SU-DHL-6 (cell line): ENCODE data around the gene SP140L.
A peak's percentile ranks its signal among the peaks of the same experiment; 100 is the strongest.
"Not testable (repeated sequence)": the region's sequence is repeated elsewhere in the genome, so short reads cannot be mapped to it uniquely, and the experiment has no call there.

ENCODE experiments used
- H2AFZ ChIP-seq: fragments of 200-600 bp; sonication (generic); 2 replicates; pipeline ENCODE4 v1.6.1; 2014; ENCODE audit warnings: low read depth, mild to moderate bottlenecking, moderate library complexity, mixed read lengths, antibody characterized with exemption, low read length; ENCODE audit not compliant: severe bottlenecking
- H3F3A ChIP-seq: fragments of 200-600 bp; shearing (Covaris generic); 2 replicates; pipeline ENCODE4 v1.6.0; 2016; ENCODE audit warnings: antibody characterized with exemption, mild to moderate bottlenecking; ENCODE audit not compliant: insufficient read depth
- H3K27ac ChIP-seq: fragments of 200-600 bp; sonication (generic); 2 replicates; pipeline ENCODE4 v1.5.1; 2016; ENCODE audit warnings: low read depth, mild to moderate bottlenecking, low read length, moderate library complexity, mixed read lengths
- H3K27me3 ChIP-seq: fragments of 200-600 bp; sonication (generic), shearing (Covaris generic); 2 replicates; pipeline ENCODE4 v1.6.0; 2014; ENCODE audit warnings: mild to moderate bottlenecking, low read length
- H3K36me3 ChIP-seq: fragments of 200-600 bp; sonication (generic); 2 replicates; pipeline ENCODE4 v1.6.1; 2014; ENCODE audit warnings: mild to moderate bottlenecking, low read length, mixed read lengths
- H3K4me2 ChIP-seq: fragments of 300-600, 200-600 bp; shearing (Covaris generic), sonication (generic); 2 replicates; pipeline ENCODE4 v1.6.0; 2014; ENCODE audit warnings: low read length, low read depth, mild to moderate bottlenecking; ENCODE audit not compliant: poor library complexity, severe bottlenecking
- H3K4me3 ChIP-seq: fragments of 200-600 bp; sonication (generic); 2 replicates; pipeline ENCODE4 v1.5.1; 2014; ENCODE audit warnings: antibody characterized with exemption, low read length, mild to moderate bottlenecking, mixed read lengths; ENCODE audit not compliant: insufficient read depth, poor library complexity, severe bottlenecking
- H3K79me2 ChIP-seq: fragments of 200-600 bp; sonication (generic); 2 replicates; pipeline ENCODE4 v1.6.1; 2014; ENCODE audit warnings: mild to moderate bottlenecking, low read length, moderate library complexity; ENCODE audit not compliant: insufficient read depth
- H3K9ac ChIP-seq: fragments of 200-600 bp; sonication (generic); 2 replicates; pipeline ENCODE4 v1.7.0; 2014; ENCODE audit warnings: mild to moderate bottlenecking, low read length
- H3K9me2 ChIP-seq: fragments of 200-600 bp; sonication (generic); replicated peaks from 2 replicates; pipeline ENCODE4 v1.6.1; 2014; ENCODE audit warnings: low read length; ENCODE audit not compliant: insufficient read depth
- H3K9me3 ChIP-seq: fragments of 200-600 bp; sonication (generic); 2 replicates; pipeline ENCODE4 v1.6.1; 2014; ENCODE audit warnings: low read length, mixed read lengths; ENCODE audit not compliant: insufficient read depth
- H4K20me1 ChIP-seq: fragments of 200-600 bp; sonication (generic); 2 replicates; pipeline ENCODE4 v1.6.1; 2014; ENCODE audit warnings: low read depth, mild to moderate bottlenecking, antibody characterized with exemption, low read length, moderate library complexity, mixed read lengths
- CTCF ChIP-seq: fragments of 200-600 bp; sonication (generic); IDR thresholded peaks from one replicate; pipeline ENCODE4 v1.5.1; 2017; ENCODE audit warnings: antibody characterized with exemption, mild to moderate bottlenecking, low read length, moderate library complexity; ENCODE audit not compliant: insufficient read depth, poor library complexity, severe bottlenecking
- EZH2phosphoT487 ChIP-seq: fragments of 200-600 bp; sonication (generic), shearing (Covaris generic); conservative IDR thresholded peaks from 2 replicates; pipeline ENCODE4 v1.6.1; 2018; ENCODE audit warnings: mild to moderate bottlenecking, antibody characterized with exemption, low read length, moderate library complexity, mixed read lengths

Gene SP140L

GRCh38 chr2:230434677-230435324 lies 107.8 kb downstream of the SP140L start:
- Histone ChIP-seq H3K27ac (peak overlapping the region; percentile 5; the same call in 1 of the 2 replicates), H2AFZ (no peak overlapping the region), H3K9me2 (no peaks in the 10 kb centered on the region), H3K9ac (no peak overlapping the region), H4K20me1 (no peaks in the 10 kb centered on the region), H3K4me2 (no peak overlapping the region), H3K79me2 (peaks cover 93% of the 10 kb centered on the region), H3K4me3 (no peak overlapping the region), H3K9me3 (no peaks in the 10 kb centered on the region), H3K27me3 (no peaks in the 10 kb centered on the region), H3K36me3 (peaks cover 50% of the 10 kb centered on the region), H3F3A (peaks cover 32% of the 10 kb centered on the region)
- no peak for TF ChIP-seq EZH2phosphoT487
- no peak for TF ChIP-seq CTCF

GRCh38 chr2:230435431-230435830 lies 108.4 kb downstream of the SP140L start:
- no peak for TF ChIP-seq CTCF
- no peak for TF ChIP-seq EZH2phosphoT487
- Histone ChIP-seq H3K9me2 (no peaks in the 10 kb centered on the region), H4K20me1 (no peaks in the 10 kb centered on the region), H3F3A (peaks cover 33% of the 10 kb centered on the region), H3K4me3 (no peak overlapping the region), H2AFZ (no peak overlapping the region), H3K9me3 (no peaks in the 10 kb centered on the region), H3K4me2 (no peak overlapping the region), H3K27ac (no peak overlapping the region), H3K36me3 (peaks cover 44% of the 10 kb centered on the region), H3K27me3 (no peaks in the 10 kb centered on the region), H3K9ac (no peak overlapping the region), H3K79me2 (peaks cover 90% of the 10 kb centered on the region)

- H3K4me3 ChIP-seq: peak overlapping the region; percentile 14
- H3K4me2 ChIP-seq: peak overlapping the region; percentile 58
- H3K9me2 ChIP-seq, H3K27me3 ChIP-seq, H2AFZ ChIP-seq, H4K20me1 ChIP-seq, H3K9me3 ChIP-seq: not testable (repeated sequence)
- peak overlapping the region; percentile 53 for H3K27ac ChIP-seq
- H3F3A ChIP-seq: peaks cover 48% of the 10 kb centered on the region
- peak overlapping the region; percentile 16; the same call in 1 of the 2 replicates for H3K9ac ChIP-seq
- peaks cover 73% of the 10 kb centered on the region for H3K79me2 ChIP-seq
- peaks cover 43% of the 10 kb centered on the region for H3K36me3 ChIP-seq
Observed at GRCh38 chr2:230439121-230439520, 112.1 kb downstream of the SP140L start.

GRCh38 chr2:230439590-230439989 lies 112.6 kb downstream of the SP140L start:
- Histone ChIP-seq H3K27ac (peak overlapping the region; percentile 53), H3K4me2 (peak overlapping the region; percentile 58), H3K9ac (peak overlapping the region; percentile 16), H4K20me1 (no peaks in the 10 kb centered on the region), H3K27me3 (no peaks in the 10 kb centered on the region), H2AFZ (no peak overlapping the region), H3K4me3 (peak overlapping the region; percentile 14), H3K36me3 (peaks cover 43% of the 10 kb centered on the region), H3F3A (peaks cover 43% of the 10 kb centered on the region), H3K79me2 (peaks cover 69% of the 10 kb centered on the region), H3K9me3 (no peaks in the 10 kb centered on the region), H3K9me2 (no peaks in the 10 kb centered on the region)
- TF ChIP-seq CTCF: no peak
- TF ChIP-seq EZH2phosphoT487: no peak
